Hepatocyte (in vitro differentiated cells): ENCODE measurements around the gene PLEKHG4B. TPM values are rescaled to one million over a fixed set of nuclear protein-coding genes. Genes with fewer than 3 reads are reported as not detected.

ENCODE experiments used
- DNase-seq: peaks from one replicate; pipeline ENCODE4 v3.0.0-alpha.2; 2016; ENCODE audit warnings: low spot score
- H2AFZ ChIP-seq: fragments of 200-600 bp; sonication (generic); 2 replicates; pipeline ENCODE4 v1.6.0; 2016; ENCODE audit warnings: antibody characterized with exemption, mild to moderate bottlenecking
- H3K27ac ChIP-seq: fragments of 200-600 bp; sonication (generic); 2 replicates; pipeline ENCODE4 v1.5.1; 2016; ENCODE audit warnings: mild to moderate bottlenecking
- H3K27me3 ChIP-seq: fragments of 200-600 bp; sonication (generic); 2 replicates; pipeline ENCODE4 v1.6.1; 2016
- H3K36me3 ChIP-seq: fragments of 200-600 bp; sonication (generic); replicated peaks from 2 replicates; pipeline ENCODE4 v1.5.1; 2016; ENCODE audit warnings: low read depth; ENCODE audit not compliant: insufficient read depth
- H3K4me1 ChIP-seq: fragments of 200-600 bp; sonication (generic); 2 replicates; pipeline ENCODE4 v1.5.1; 2016; ENCODE audit warnings: mild to moderate bottlenecking, moderate library complexity; ENCODE audit not compliant: insufficient read depth
- H3K4me2 ChIP-seq: fragments of 200-600 bp; sonication (generic); 2 replicates; pipeline ENCODE4 v1.6.0; 2016
- H3K4me3 ChIP-seq: fragments of 200-600 bp; sonication (generic); 2 replicates; pipeline ENCODE4 v1.5.1; 2016; ENCODE audit warnings: mild to moderate bottlenecking
- H3K79me2 ChIP-seq: fragments of 200-600 bp; sonication (generic); 2 replicates; pipeline ENCODE4 v1.6.0; 2017; ENCODE audit warnings: mild to moderate bottlenecking
- H3K9me2 ChIP-seq: fragments of 200-600 bp; sonication (generic); replicated peaks from 2 replicates; pipeline ENCODE4 v1.6.0; 2017; ENCODE audit warnings: mild to moderate bottlenecking; ENCODE audit not compliant: insufficient read depth
- H3K9me3 ChIP-seq: fragments of 200-600 bp; sonication (generic); 2 replicates; pipeline ENCODE4 v1.5.1; 2016; ENCODE audit warnings: low read depth, mild to moderate bottlenecking
- H4K20me1 ChIP-seq: fragments of 200-600 bp; sonication (generic); 2 replicates; pipeline ENCODE4 v1.6.0; 2016; ENCODE audit warnings: mild to moderate bottlenecking; ENCODE audit not compliant: insufficient read depth, poor library complexity, severe bottlenecking
- EZH2 ChIP-seq: fragments of 200-600 bp; sonication (generic); IDR thresholded peaks from 2 replicates; pipeline ENCODE4 v1.6.1; 2016; ENCODE audit warnings: antibody characterized with exemption, mild to moderate bottlenecking, borderline replicate concordance
- EZH2phosphoT487 ChIP-seq: fragments of 200-600 bp; sonication (generic); IDR thresholded peaks from one replicate; pipeline ENCODE4 v1.6.1; 2018; ENCODE audit warnings: antibody characterized with exemption, mild to moderate bottlenecking, low read depth, moderate library complexity; ENCODE audit not compliant: unreplicated experiment, severe bottlenecking
- WGBS: methylation state at CpG from one replicate; pipeline ENCODE4 v1.1.6; 2016; ENCODE audit warnings: low lambda C conversion rate; ENCODE audit errors: missing lambda C conversion rate; 5-methylcytosine and 5-hydroxymethylcytosine counted together
- polyA plus RNA-seq: library from polyadenylated mRNA; unstranded; fragments of >200 nt; fragmentation: Nextera tagmentation; extraction: Ambion mirVana; gene quantifications from 2 replicates; pipeline ENCODE4 v1.2.1, GENCODE V29; 2016
- total RNA-seq: library from RNA; depleted of rRNA; stranded (reverse); fragments of >200 nt; gene quantifications from 2 replicates; pipeline ENCODE4 v1.2.3, GENCODE V29; 2014
- TF ChIP-seq, protein P1 (sequence below): fragments of 200-600 bp; sonication (generic); IDR thresholded peaks from 2 replicates; pipeline ENCODE4 v1.5.1; 2016; ENCODE audit warnings: antibody characterized with exemption, mild to moderate bottlenecking; ENCODE audit not compliant: poor library complexity

The PLEKHG4B gene
- total and polyA plus RNA-seq, 2 experiments from 2014 or later: 3.6 to 4.0 TPM

DNA sequence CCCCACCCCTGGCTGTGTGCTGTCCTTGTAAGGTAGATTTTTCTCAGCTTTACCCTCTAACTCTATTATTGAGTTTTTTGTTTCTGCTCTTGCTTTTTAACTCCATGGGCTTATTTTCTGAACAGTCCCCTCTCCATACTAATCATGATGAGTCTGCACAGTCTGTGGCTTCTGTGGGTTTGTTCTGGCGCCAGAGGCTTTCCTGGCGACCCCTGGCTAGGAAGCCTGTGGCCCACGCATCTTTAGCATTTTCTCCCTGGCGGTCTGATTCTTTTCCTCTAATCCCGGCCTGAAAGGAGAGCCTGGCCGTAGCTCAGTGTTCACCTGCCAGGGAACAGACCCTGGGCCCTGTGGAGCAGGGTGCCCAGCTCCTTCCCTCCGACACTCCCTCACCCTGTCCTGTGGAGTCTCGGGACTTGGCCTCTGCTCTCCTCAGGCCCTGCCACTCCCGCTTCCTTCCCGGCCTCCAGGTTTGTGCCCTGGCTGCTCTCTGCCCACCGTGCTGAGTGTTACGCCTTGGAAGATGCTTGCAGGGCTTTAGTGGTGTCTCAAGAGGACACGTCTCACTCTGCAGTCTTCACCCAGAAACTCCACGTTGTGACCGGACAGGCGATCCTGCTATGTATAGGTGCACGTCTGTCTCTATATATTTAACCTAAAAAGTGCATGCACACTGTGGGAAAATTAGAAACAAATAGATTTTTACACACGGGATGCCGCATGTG is 67.6 kb downstream of the PLEKHG4B start:
- H4K20me1 ChIP-seq: no peaks in the 10 kb centered on the region
- WGBS: 95% methylated on average over 19 of the region's 19 CpGs
- no peak overlapping the region for H3K4me2 ChIP-seq
- no peaks in the 10 kb centered on the region for H3K9me2 ChIP-seq
- no peaks in the 10 kb centered on the region for H3K4me1 ChIP-seq
- TF ChIP-seq EZH2: no peak
- TF ChIP-seq, protein P1, sequence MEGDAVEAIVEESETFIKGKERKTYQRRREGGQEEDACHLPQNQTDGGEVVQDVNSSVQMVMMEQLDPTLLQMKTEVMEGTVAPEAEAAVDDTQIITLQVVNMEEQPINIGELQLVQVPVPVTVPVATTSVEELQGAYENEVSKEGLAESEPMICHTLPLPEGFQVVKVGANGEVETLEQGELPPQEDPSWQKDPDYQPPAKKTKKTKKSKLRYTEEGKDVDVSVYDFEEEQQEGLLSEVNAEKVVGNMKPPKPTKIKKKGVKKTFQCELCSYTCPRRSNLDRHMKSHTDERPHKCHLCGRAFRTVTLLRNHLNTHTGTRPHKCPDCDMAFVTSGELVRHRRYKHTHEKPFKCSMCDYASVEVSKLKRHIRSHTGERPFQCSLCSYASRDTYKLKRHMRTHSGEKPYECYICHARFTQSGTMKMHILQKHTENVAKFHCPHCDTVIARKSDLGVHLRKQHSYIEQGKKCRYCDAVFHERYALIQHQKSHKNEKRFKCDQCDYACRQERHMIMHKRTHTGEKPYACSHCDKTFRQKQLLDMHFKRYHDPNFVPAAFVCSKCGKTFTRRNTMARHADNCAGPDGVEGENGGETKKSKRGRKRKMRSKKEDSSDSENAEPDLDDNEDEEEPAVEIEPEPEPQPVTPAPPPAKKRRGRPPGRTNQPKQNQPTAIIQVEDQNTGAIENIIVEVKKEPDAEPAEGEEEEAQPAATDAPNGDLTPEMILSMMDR: no peak
- TF ChIP-seq EZH2phosphoT487: no peak
- no peaks in the 10 kb centered on the region for H3K27me3 ChIP-seq
- no peaks in the 10 kb centered on the region for H3K36me3 ChIP-seq
- no peak overlapping the region for H3K27ac ChIP-seq
- H3K9me3 ChIP-seq: no peaks in the 10 kb centered on the region
- no peak overlapping the region for H3K4me3 ChIP-seq
- H2AFZ ChIP-seq: no peak overlapping the region
- no peak for DNase-seq
- no peaks in the 10 kb centered on the region for H3K79me2 ChIP-seq

- no peak for DNase-seq
- Histone ChIP-seq H3K27me3 (no peaks in the 10 kb centered on the region), H3K9me2 (no peaks in the 10 kb centered on the region), H3K79me2 (no peaks in the 10 kb centered on the region), H3K36me3 (no peaks in the 10 kb centered on the region), H4K20me1 (no peaks in the 10 kb centered on the region), H3K4me3 (no peak overlapping the region), H3K4me1 (no peaks in the 10 kb centered on the region), H3K27ac (no peak overlapping the region), H3K4me2 (no peak overlapping the region), H2AFZ (no peak overlapping the region), H3K9me3 (no peaks in the 10 kb centered on the region)
- no peak for TF ChIP-seq EZH2
- TF ChIP-seq, protein P1: no peak
- TF ChIP-seq EZH2phosphoT487: no peak
- 94% methylated on average over 14 of the region's 14 CpGs for WGBS
Measured at GRCh38 chr5:160173-160510, 68.2 kb downstream of the PLEKHG4B start.

DNA sequence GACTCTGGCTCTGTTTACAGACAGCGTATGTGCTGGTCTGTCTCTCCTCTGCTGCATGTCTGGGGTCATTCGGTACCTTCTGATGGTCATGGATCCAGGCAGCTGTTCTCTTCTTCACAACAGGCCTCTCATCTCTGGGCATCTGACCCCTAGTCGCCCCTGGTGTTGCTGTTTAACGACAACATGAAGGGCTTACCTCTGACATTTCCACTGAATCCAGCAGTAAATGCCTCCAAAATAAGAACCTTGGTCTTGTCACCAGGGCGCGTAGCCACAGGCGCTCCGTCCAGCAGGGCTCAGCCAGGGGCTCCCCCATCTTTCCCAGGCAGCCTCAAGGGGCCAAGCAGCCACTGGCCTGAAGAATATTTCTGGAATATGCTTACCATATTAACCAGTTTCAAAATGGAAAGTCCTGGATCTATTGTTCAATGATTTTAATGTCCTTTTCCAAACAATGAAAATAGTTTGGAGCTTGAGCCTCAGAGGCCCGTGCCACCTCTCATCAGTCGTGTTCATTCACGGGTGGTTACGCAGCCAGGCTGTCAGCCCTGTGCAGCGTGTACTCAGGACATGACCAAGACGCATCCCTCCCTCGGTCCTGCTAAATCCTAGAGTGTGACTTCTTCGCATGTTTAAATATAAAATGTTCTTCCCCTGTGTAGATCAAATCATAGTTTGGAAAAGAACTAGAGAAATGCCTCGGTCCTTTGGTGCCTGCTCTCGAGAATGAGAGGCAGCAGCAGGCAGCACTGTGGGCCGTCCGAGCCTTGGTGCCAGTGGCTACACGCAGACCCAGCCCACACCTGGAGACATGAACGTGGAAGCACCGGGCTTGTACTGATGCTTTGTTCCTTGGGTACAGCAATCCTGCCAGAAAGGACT is 69.2 kb downstream of the PLEKHG4B start:
- no peak for DNase-seq
- H3K4me1 ChIP-seq: no peaks in the 10 kb centered on the region
- H3K9me2 ChIP-seq: no peaks in the 10 kb centered on the region
- no peaks in the 10 kb centered on the region for H3K27me3 ChIP-seq
- H3K9me3 ChIP-seq: no peaks in the 10 kb centered on the region
- no peaks in the 10 kb centered on the region for H4K20me1 ChIP-seq
- no peaks in the 10 kb centered on the region for H3K36me3 ChIP-seq
- H3K4me3 ChIP-seq: no peak overlapping the region
- TF ChIP-seq, protein P1: no peak
- H3K79me2 ChIP-seq: no peaks in the 10 kb centered on the region
- 91% methylated on average over 23 of the region's 23 CpGs for WGBS
- H3K4me2 ChIP-seq: no peak overlapping the region
- H3K27ac ChIP-seq: no peak overlapping the region
- no peak overlapping the region for H2AFZ ChIP-seq
